HG03103 (cell line): ENCODE data around the gene ITPR2.
"Not testable (repeated sequence)": the region's sequence is repeated elsewhere in the genome, so short reads cannot be mapped to it uniquely, and the experiment has no call there.

ENCODE experiments used
- ATAC-seq: cut with Tn5 transposase; IDR thresholded peaks from one replicate; pipeline ENCODE4 v1.9.1; 2021; ENCODE audit warnings: low read depth; ENCODE audit not compliant: unreplicated experiment

Gene ITPR2

DNA sequence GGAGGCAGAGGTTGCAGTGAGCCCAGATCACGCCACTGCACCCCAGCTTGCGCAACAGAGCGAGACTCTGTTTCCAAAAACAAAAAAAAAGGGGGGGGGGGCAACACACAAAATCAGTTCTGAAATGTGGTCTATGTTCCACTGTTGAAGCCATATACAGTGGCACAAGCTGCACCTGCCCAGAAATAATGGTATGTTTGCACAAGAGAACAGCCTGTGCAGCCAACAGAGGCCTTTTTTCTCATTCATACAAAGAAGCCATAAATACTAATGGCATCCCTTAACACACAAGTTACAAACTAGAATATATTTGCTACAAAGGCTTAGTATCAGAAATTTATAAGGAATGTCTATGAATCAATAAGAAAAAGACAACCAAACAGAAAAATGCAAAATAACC, 37.1 kb downstream of the ITPR2 start:
- ATAC-seq: no peak

DNA sequence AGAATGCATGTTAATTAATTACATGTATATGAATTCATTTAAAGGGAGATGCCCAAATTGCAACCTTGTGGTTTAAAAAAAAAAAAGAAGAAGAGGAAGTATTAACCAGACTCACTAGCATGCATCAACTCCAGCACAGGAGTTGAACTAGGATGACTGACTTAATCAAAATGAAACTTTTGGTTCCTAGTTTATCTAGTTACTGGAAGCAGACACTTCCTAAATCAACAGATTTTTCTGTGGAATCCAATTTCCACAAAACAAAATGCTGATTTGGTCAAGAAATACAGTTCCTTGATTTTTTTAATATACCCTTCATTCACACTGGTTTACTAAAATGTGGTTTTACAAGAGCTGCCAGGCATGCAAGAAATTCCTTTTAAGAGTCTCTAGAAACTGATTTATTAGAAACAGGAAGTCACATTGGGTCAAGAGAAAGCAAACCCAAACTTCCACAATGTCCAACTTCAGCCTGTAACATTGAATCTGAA, 41.6 kb downstream of the ITPR2 start:
- peak; percentile 65 for ATAC-seq

DNA sequence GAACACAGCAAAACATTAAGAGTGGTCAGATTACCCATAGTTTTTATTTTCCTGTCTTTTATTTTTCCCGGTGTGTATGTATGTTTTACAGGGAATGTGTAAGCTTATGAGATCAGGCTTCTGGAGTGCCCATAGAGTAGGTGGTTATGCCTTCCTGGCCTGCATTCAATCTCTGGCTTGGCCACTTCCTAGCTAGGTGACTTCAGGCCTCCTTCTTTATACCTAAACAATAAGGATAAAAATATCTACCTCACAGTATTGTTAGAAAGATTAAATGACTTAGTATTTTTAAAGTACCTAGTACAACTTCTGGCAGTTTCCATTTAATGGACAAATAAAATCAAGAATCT, 42.4 kb downstream of the ITPR2 start:
- ATAC-seq: no peak

DNA sequence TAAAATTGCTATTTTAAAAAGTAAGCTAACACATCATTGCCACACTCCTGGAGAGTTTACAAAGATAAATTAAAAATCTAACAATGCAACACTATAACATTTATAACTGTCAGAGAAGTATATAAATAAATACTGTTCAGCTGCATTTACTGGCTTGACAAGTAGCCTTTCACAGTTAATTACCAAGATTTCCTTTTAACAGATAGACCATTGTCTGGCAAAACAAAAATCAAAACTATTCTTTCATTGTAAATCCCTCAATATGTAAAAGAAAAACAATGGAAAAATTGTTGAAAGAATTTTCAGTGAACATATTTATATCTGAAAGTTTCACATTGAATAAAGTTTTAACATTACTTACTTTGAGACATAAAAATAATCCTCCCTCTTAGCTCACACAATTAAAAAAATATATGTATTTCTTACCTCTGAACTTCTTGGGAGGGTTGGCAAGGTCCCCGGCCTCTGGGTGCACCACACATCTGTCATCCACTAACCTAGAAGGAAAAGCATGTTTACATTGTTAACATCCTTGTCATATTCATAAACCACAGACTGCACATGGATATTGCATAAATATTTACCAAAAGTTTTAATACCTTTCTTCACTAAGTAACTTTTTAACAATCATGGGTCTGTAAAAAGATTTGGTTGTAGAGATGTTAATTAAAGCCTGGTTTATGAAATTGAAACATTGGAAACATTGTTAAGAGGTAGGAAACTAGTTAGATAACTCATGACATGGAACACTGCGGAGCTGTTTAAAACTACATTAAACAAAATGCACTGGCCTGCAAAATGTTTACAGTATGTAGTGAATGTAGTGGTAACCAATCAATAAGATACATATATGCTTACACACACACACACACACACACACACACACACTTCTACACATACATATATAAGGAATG, 43.0 kb downstream of the ITPR2 start:
- ATAC-seq: no peak

DNA sequence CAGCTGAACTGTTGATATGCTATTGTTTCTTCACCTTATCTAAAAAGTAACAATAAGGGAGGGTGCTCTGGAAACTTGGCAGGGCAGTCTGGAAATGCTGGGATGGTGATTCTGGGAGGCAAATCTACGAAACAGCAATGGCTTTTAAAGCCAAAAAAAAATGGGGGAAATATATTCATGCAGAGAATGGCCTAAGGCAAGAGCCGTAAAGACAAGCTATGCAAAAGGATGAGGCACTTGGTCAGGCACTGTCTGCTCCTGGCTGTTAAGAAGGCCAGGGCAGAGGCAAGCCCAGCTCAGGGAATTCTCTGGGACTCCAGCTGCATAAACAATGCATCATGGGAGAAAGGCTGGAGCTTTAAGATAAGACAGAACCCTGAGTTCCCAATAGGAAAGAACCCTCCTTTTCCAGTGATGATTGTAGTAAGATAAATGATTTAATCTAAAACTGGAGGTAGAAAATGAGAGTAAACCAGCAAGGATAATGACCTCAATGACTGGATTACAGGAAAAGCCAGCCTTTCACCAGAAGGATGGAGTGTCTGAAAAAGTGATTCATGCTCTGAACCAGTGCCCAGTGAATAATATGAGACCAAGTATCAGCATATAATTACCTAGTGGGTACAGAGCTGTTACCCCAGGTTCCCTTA, 46.0 kb downstream of the ITPR2 start:
- no peak for ATAC-seq

DNA sequence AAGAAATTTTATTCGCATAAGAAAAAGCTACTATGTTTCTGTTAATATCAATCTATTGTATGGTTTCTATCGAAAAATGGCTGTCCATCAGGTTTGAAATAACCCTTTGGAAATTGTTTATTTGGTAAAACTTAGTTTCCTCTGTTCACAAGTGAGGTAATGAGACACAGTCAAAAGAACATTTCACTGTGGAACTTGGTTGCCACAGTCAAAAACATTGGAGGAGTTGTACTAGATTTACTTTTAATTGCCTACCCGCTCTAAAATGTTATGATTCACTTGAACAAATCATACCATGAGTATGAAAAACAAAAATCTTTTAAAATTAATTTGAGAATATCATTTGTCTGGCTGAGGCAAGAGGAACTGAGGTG, 46.5 kb downstream of the ITPR2 start:
- ATAC-seq: no peak

DNA sequence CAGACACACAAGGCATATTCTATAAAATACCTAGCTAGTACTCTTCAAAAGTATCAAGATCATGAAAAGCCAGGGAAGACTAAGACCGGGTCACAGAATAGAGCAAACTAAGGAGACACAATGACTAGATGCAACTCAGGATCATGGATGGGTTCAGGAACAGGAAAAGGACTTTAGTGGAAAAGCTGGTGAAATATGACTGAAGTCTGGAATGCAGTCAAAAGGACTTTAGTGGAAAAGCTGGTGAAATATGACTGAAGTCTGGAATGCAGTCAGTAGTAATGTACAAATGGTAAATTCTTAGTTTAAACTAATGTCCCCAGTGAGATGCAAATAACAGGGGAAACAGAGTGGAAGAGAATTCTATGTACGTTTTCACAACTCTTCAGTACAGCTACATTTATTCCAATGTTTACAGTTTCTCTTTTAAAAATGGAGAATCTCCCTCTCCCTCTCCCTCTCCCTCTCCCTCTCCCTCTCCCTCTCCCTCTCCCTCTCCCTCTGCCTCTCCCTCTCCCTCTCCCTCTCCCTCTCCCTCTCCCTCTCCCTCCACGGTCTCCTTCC, 49.1 kb downstream of the ITPR2 start:
- not testable (repeated sequence) for ATAC-seq

DNA sequence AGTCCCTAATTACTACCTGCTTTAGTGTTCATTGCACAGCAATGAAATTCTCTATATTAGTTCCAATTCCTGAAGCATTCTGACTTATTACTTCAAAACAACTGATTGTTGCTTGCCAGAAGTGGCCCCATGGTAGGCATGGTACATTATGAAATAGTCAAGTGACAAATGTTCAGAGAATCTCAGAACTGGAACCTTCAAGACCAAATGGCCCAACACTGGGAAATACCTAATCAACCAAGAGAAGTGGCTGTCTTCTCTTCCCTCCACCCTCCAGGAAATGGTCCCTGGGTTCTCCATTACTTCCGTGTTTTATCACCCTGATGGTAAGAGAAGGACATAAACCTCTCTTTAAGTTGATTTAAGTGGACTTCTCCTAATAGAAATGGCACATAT, 49.9 kb downstream of the ITPR2 start:
- no peak for ATAC-seq

DNA sequence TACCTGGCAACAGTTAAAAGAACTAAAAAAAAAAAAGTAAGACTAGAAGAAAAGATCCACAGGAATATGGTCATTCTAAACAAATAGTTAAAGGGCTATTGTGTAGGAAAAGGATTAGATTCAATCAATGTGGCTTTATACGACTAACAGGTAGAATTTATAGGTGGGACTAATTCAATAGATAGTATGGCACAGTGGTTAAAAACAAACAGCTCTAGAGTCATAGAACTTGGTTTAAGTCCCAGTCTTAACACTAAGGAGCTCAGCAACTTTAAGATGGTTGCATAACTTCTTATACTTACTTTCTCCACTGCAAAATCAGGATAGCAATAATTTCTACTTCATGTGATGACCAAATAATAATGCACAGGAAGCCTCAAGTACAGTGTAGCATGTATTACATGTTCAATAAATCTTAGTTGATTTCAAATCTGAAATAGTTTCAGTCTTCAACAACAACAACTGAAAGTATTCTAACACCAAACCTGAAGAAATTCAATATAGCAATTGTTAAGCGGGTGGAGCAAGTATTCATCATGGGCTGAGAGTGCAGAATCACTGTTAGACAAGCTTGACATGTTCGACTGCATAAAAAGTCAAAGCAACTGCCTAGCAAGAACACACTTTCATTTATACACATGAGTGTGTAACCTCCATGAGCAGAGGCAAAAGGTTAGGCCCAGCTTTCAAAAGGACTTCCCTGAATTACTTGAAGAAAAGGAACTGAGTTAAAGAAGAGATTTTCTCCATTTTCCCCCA, 50.4 kb downstream of the ITPR2 start:
- ATAC-seq: no peak

DNA sequence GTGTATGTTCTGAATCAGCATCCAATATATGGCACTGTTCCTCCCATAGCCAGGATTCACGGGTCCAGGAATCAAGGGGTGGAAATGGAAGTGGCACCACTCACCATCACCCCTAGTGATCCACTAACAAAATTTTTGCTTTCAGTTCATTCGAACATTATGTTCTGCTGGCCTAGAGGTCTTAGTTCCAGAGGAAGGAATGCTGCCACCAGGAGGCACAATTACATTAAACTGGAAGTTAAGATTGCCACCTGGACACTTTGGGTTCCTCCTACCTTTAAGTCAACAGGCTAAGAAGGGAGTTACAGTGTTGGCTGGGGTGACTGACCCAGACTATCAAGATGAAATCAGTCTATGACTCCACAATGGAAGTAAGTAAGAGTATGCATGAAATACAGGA, 52.3 kb downstream of the ITPR2 start:
- ATAC-seq: not testable (repeated sequence)

DNA sequence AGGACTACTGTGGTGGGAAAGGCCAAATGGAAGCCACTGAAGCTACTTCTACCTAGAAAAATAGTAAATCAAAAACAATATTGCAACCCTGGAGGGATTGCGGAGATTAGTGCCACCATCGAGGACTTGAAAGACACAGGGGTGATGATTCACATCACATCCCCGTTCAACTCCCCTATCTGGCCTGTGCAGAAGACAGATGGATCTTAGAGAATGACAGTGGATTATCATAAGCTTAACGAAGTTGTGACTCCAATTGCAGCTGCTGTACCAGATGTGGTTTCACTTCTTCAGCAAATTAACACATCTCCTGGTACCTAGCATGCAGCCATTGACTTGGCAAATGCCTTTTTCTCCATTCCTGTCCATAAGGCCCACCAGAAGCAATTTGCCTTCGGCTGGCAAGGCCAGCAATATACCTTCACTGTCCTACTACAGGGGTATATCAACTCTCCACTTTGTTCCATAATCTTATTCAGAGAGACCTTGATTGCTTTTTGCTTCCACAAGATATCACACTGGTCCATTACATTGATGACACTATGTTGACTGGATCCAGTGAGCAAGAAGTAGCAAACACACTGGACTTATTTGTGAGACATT, 54.7 kb downstream of the ITPR2 start:
- ATAC-seq: not testable (repeated sequence)

DNA sequence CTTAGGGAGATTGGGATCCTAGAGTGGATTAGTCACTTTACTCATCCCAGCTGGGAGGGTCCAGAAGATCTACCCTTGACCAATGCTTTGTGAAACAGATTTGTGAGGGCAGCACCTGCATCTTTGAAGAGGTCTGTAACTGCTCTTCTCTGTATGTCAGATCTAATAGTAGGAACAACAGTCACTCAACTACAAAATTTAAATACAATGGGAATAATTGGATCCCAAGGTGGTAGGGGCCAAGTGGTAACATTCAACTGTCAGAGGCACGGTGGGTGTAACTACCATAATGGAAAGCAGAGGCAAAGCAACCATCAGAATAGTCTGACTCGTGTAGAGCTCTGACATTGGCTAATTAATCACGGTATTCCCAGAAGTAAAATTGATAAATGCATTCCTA, 55.8 kb downstream of the ITPR2 start:
- no peak for ATAC-seq

DNA sequence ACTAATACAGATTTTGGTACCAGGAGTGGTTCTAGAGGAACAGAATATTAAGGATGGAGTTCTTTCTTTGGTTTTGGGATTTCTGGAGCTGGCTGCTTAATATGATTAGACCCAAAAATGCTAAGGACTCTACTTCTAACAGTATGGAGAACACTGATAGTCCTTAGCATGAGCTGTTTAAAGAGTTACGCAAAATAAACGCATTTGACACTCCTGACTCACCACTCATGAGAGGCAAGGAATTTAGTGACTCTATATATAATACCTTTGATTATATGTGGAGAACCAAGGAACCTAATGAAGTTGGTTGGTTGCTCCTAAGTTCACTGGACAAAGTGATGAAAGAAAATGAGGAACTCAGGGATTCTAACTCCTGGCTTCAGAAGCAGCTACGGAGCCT, 57.0 kb downstream of the ITPR2 start:
- ATAC-seq: not testable (repeated sequence)

DNA sequence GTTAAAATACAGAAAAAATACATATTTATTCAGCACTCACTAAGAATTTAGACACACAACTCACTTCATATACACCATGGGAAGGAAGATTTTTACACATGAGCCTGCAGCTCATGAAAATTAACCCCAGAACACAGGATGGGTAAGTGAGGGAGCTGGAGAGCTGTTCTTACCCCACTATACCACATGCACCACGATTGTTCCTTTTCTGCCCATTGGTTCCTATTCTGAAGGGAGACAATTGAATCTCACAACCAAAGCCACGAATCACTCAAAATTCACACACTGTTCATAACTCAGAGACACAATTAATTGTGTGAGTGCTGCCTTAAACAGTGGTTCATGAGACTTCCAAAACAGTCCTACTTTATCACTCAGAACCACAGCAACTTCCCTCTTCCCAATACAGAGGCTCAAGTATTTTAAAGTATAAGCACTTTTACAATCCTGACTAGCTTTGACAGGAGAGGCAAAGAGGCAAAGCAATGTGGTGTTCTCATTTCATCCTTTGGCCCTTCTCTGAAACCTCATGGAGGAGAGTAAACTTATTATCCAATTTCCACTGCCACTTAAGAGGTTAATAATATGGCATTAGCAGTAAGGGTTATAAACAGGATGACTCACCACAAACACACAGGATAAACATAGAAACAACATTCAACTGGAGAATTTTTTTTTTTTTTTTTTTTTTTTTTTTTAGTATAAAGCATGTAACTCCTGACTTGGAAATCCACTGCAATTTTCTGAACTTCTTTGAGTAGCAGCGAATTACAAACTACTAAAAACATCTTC, 59.5 kb downstream of the ITPR2 start:
- no peak for ATAC-seq

DNA sequence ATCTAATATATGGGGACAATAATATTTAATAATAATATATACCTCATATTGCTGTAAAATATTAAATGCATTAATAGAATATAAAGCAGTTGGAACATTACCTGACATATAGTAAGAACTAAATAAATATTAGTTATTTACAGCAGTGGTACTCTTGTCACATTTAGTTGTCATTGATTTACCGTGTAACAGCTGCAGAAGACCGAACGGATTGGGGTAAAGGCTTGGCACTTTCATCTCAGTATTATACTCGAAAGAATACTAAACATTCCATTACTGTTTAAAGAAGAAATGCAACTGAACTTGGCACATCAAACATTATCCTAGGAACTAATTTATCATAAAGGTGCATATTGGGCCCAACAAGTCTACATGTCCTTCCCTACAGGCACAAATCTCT, 61.1 kb downstream of the ITPR2 start:
- ATAC-seq: no peak

DNA sequence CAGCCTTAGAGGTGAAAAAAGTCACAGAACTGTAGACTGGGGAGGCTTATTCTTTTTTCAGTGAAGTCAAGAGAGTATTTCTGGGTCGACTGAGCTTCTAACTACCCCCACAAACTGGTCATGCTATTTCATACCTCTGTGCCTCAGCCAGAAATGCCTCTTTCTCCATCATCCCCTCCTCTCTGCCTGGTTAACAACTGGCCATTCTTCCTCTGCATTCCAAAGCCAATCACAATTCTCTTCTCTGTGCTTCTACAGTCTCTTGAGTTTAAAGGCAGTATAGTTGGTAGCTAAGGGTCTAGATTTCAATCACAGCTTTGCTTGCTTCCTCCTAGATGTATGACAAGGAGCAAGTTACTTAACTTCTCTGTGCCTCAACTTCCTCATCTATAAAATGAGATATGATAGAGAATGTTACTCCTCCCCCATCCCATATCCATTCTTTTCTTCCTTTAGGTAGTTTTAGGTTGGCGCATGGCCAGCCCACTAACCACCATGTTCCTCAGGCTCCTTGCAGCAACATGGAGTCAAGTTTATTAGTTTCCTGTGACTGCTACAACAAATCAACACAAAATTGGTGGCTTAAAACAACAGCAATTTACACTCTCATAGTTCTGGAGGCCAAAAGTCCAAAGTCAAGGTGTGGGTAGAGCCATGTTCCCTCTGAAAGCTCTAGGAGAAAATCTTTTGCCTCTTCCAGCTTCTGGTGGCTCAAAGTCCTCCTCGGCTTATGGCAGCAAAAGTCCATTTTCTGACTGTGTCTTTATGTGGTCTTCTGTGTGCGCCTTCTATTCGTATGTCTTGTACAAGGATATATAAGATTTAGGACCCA, 62.5 kb downstream of the ITPR2 start:
- no peak for ATAC-seq

DNA sequence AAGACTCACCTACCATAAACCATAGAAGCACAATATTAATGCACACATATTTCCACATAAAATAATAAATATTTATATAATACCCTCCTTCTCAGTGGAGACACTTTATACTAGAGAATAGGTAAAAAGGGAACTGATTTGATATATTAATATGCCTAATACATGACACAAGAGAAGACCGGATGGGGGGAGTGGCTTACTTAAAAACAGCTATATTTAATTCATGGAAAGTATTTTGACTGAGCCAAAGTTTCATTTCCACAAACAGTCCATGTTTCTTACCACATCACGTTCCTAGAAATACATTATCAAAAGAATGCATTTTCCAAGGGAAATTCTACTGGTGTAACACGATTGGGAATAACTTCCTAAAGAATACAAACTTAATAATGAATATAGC, 63.4 kb downstream of the ITPR2 start:
- ATAC-seq: no peak

DNA sequence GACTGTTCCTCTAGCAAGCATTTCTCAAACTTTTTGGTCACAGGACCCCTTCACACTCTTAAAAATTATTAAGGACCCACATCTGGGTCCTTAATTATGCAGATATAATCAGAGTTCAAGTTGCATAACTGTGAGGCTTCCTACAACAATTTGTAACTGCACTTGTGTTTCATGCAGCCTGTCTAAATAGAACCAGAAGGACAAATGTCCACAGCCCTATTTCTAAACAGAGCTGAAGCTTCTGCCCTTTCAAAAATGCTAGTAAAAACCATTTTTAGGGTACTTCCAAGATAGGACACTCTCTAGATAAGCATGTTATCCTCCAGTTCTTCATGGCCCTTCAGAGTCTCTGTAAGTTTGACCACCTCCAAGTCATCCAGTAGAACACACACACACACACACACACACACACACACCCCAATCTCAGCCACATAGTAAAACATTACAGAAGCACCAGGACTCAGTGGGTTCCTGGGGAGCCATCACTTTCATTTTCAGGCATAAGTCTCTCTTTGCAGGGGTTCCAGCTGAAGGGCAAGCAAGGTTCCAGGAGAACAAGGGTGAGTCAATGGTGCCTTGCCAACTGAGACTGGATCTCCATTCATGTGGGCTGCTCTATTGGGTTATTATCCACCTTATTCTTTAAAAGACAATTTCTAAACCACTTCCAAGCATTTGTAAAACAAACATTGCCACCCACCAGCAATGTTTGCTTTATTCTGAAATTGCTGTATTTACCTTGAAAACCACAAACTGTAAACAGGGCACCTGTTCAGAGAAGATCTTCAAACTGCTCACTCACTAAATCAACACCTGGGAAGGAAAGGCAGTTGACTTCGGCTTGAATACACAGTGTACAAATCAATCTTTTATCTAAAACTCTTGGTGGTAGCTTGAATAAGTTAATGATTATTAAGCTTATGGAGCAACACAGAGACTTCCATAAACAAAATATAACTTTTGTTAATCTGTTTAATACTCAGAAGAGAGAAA, 64.1 kb downstream of the ITPR2 start:
- no peak for ATAC-seq
